ENCODE measurements around the gene DNM3. TPM values are rescaled to one million over a fixed set of nuclear protein-coding genes. Genes with fewer than 3 reads are reported as not detected.

Gene DNM3
- total and polyA plus RNA-seq, 2 of the 8 experiments (the other 6 are each of a cell fraction or from before 2014, with no cell fraction given): 2.0 to 8.5 TPM

GRCh38 chr1:171883849-171884248 is 42.6 kb downstream of the DNM3 start:
- Histone ChIP-seq H3K23ac (ENCODE audit: insufficient read length) (no peak overlapping the region), H3K4me2 (ENCODE audit: insufficient read depth in 1 of 2, low read depth in 2 of 2, low read length in 2 of 2) (no peak overlapping the region), H2AFZ (ENCODE audit: low read length) (no peak overlapping the region), H3K36me3 (ENCODE audit: control insufficient read depth in 2 of 4, insufficient read depth in 4 of 4, low read length in 3 of 4) (no peaks in the 10 kb centered on the region), H2BK20ac (ENCODE audit: low read length) (no peak overlapping the region), H3K9me3 (ENCODE audit: insufficient read depth in 2 of 2, low read depth in 1 of 2, low read length in 1 of 2) (no peaks in the 10 kb centered on the region), H2BK12ac (ENCODE audit: low read depth, low read length) (no peak overlapping the region), H2BK120ac (replicated peaks; ENCODE audit: low read depth, low read length) (no peak overlapping the region), H3K23me2 (ENCODE audit: low read depth, low read length) (no peaks in the 10 kb centered on the region; the same call in 1 of the 2 replicates), H3K27me3 (replicated peaks in 1 of 4; ENCODE audit: control insufficient read depth in 3 of 4, extremely low read depth in 1 of 4, insufficient read depth in 3 of 4, low read length in 3 of 4) (no peaks in the 10 kb centered on the region), H4K5ac (ENCODE audit: insufficient read length, low read depth, low read length) (no peak overlapping the region), H4K20me1 (replicated peaks in 1 of 2; ENCODE audit: control insufficient read depth in 1 of 2, insufficient read depth in 2 of 2, low read length in 2 of 2) (no peaks in the 10 kb centered on the region), H3K9ac (replicated peaks in 1 of 4; ENCODE audit: extremely low read depth in 1 of 4, low read depth in 3 of 4, low read length in 3 of 4) (no peak overlapping the region), H3K27ac (ENCODE audit: low read depth, low read length) (no peak overlapping the region), H3K4me1 (replicated peaks in 1 of 4; ENCODE audit: control insufficient read depth in 3 of 4, insufficient read depth in 4 of 4, low read length in 3 of 4) (peaks cover 0 to 3% (median 0%) of the 10 kb centered on the region in 4 experiments; a peak in 2 of 7 replicates), H2AK5ac (ENCODE audit: low read depth, low read length) (no peak overlapping the region), H3K18ac (ENCODE audit: extremely low read depth, low read length) (no peak overlapping the region), H2BK15ac (ENCODE audit: low read length) (no peak overlapping the region), H2BK5ac (ENCODE audit: low read depth, low read length) (no peak overlapping the region), H4K91ac (replicated peaks; ENCODE audit: insufficient read length, low read length) (no peak overlapping the region), H3K14ac (ENCODE audit: insufficient read length) (no peak overlapping the region), H3K79me2 (ENCODE audit: control insufficient read depth in 1 of 2, insufficient read depth in 2 of 2, low read length in 2 of 2) (no peaks in the 10 kb centered on the region), H3K4ac (replicated peaks; ENCODE audit: insufficient read length, low read depth, low read length) (no peak overlapping the region), H3K4me3 (ENCODE audit: extremely low read depth in 1 of 4, insufficient read depth in 2 of 4, low read depth in 3 of 4, low read length in 4 of 4) (no peak overlapping the region), H3K79me1 (ENCODE audit: low read depth, low read length) (no peaks in the 10 kb centered on the region), H4K8ac (ENCODE audit: extremely low read depth, insufficient read depth, low read length) (no peak overlapping the region), H3K56ac (replicated peaks; ENCODE audit: insufficient read length, low read depth, low read length) (no peak overlapping the region)
- CTCF ChIA-PET (ENCODE audit: partially characterized antibody): interaction anchor here (0.6 kb wide), 1 partner anchor 386 kb away, joined by 5 read pairs; no protein-coding TSS in a partner anchor
- FAIRE-seq (no peak), DNase-seq (ENCODE audit: low read depth in 1 of 2, low spot score in 2 of 2) (no peak)
- POLR2A ChIA-PET (ENCODE audit: partially characterized antibody): no interaction called here
- TF ChIP-seq RXRA (IDR thresholded peaks at IDR 0.05; ENCODE audit: insufficient read depth, low read depth, low read length) (no peak), TAF7 (optimal IDR thresholded peaks at IDR 0.05; ENCODE audit: borderline replicate concordance, low read depth, low read length) (no peak), CREB1 (IDR thresholded peaks at IDR 0.05) (no peak), SP4 (IDR thresholded peaks at IDR 0.05; ENCODE audit: low read length) (no peak), ASH2L (IDR thresholded peaks at IDR 0.05; ENCODE audit: low read length) (no peak), SP1 (IDR thresholded peaks at IDR 0.05; ENCODE audit: low read depth, low read length) (no peak), TEAD4 (IDR thresholded peaks at IDR 0.05; ENCODE audit: low read depth, low read length) (no peak)
- TF ChIP-seq, protein P1, sequence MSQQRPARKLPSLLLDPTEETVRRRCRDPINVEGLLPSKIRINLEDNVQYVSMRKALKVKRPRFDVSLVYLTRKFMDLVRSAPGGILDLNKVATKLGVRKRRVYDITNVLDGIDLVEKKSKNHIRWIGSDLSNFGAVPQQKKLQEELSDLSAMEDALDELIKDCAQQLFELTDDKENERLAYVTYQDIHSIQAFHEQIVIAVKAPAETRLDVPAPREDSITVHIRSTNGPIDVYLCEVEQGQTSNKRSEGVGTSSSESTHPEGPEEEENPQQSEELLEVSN (IDR thresholded peaks at IDR 0.05): no peak
- 92% methylated on average over 4 of the region's 4 CpGs; no CpG with 5 or more reads in 1 of the 2 experiments for WGBS, 2 experiments (ENCODE audit: extremely low coverage in 1 of 2, insufficient coverage in 1 of 2, insufficient read length in 1 of 2, insufficient replicate concordance in 2 of 2, low coverage in 1 of 2, low lambda C conversion rate in 2 of 2, missing lambda C conversion rate in 1 of 2)

Data from H1 (cell line).